RKO (cell line): ENCODE results near the gene FAM167B.

Source experiments
- DNase-seq: peaks from one replicate; pipeline ENCODE4 v3.0.0-alpha.2; 2016; ENCODE audit warnings: low spot score

FAM167B gene

DNA sequence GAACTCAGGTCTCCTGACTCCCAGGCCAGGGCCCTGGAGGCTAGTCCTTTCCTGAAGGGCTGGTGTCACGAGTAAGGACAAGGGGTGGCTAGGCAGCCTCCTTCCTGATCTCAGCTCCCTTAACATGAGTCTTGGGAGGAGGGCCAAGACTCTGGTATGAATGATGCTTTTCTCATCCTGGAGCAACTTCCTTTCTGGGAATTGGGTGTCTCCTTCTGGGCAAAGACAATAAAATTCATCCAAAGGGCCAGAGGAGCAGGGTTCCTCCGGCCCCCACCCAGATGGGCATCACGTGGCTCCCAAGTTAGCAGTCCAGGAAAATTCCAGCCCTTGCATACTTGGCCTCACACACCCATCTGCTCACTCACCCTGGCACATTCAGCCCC lies at the start of gene FAM167B:
Gene FAM167B (plus strand): TSS at position 335 of the 386 bp plus-strand sequence. CDS start 200 bp downstream, outside the sequence.
- no peak for DNase-seq

DNA sequence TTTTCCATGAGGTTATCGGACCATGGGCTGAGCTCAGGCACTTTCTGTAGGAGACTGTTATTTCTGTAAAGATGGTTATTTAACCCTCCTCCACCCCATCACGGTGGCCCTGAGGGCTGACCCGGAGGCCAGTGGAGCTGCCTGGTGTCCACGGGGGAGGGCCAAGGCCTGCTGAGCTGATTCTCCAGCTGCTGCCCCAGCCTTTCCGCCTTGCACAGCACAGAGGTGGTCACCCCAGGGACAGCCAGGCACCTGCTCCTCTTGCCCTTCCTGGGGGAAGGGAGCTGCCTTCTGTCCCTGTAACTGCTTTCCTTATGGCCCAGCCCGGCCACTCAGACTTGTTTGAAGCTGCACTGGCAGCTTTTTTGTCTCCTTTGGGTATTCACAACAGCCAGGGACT lies 49.2 kb upstream of the FAM167B start:
- no peak for DNase-seq

DNA sequence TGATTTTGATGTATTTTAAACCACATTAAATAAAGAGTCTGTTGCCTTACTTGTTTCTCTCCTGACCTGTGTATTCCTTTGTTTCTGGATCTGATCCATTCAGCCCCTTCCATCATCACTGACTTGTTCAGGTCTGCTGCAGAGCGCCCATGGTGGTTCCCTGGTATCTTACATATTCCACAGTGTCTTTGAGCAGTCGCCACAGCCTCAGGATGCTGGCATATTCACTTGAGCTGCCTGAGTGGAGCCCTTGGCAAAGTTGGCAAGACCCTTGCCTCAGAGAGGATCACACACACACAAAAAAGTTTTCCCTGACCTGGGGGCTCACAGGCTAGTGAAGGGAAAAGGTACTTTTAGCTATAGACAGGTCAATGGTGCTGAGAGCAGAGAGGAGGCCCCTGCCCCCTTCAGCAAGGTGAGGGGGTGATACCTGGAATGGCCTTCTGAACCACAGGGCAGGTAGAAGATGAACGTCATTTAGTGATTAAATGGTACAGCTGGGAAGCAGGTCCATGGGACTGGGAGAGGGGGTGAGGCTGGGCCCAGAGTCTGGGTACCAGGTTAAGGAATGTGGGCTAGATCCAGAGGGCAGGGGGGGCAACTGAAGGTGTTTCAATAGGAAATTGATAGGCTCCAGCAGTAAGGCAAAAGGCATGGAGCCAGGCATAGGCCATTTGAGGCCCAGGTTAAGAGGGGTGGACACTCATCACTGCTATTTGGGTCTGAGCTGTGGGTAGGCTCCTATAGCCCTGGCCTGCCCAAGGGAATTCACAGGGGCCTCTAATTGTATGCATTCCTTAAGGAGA lies 48.6 kb upstream of the FAM167B start:
- DNase-seq = no peak

DNA sequence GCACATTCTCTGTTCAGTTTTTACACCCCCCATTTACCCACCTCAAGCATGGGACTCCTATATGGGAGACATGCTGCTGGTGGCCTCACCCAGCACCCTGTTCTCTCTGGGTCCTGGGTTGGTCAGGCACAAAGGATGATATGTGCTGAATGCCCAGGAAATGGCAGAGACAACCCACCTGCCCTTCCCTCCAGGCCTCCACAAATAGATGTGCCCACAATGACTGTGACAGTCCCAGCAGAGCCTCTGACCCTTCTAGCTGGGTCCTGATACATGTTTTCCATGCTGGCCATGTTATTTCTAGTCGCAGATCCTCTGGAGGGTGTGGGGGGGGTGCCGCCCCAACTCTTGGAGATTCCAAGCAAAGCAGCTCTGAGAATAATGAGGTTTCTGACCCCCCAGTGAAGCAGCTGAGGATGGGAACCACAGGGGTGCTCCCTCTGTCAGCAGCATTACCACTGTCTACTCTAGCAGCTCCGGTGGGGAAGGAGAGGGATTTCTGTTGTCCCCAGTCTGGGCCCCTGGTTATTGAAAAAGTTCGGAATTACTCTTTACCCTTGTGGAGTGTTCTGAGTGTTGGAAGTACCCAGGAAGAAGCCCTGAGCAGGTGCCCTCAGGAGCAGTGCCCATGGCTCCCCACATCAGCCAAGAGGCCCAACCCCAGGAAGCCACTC lies 47.8 kb upstream of the FAM167B start:
- no peak for DNase-seq

DNA sequence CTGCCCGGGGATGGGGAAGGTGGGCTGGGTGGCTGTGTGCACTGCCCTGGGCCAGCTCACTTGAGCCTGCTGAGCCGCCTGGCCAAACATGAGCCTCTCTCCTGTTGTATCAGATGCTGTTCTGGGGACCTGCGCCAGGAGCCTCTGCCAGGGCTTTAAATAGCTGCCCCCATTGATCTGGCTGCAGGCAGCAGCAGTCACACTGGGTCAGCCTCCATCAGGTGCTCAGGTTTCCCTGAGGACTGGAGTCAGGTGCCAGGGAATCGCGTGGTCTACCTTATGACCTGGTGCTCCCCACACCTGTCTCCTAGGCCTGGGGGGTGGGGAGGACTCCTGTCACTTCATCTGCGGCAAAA lies 47.3 kb upstream of the FAM167B start:
- DNase-seq = no peak

DNA sequence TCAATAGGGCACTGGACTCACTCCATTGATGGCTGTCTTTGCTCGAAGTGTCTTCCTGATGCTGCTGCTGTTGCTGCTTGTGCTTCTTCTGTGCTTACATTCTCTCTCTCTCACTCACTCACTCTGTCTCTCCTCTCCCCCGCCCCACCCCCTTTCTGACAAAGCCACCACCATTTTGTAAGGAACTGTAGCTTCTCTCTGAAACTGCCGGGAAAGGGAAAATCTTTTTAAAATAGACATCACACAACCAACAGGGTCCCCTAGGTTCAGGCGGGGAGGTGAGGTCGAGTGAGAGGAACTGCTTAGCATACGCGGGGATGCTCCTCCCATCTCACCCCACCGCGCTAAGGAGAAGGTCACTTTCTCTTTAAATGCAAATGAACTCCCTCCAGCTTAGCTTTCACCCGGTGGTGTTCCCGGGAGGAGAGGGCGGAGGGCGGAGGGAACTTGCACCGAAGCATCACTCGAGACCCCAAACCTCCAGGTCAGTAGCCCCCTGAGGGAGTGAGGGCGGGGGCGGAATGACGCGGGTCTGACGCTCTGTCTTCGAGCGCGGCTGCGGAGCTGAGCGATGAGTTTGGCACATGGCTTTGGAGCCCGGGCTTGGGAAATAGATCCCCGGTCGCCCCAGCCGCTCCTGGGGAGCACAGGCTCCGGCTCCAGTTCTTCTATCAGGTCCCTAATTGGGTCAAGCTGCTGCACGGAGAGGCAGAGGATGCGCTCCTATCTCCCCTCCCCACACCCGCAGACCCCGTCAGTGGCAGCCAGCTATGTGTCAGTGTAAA lies 46.6 kb upstream of the FAM167B start, which contains the start of gene CCDC28B:
Gene CCDC28B (plus strand): TSS at position 370 of the 785 bp plus-strand sequence. CDS start 1,341 bp downstream, outside the sequence.
- DNase-seq = peak; percentile 73

DNA sequence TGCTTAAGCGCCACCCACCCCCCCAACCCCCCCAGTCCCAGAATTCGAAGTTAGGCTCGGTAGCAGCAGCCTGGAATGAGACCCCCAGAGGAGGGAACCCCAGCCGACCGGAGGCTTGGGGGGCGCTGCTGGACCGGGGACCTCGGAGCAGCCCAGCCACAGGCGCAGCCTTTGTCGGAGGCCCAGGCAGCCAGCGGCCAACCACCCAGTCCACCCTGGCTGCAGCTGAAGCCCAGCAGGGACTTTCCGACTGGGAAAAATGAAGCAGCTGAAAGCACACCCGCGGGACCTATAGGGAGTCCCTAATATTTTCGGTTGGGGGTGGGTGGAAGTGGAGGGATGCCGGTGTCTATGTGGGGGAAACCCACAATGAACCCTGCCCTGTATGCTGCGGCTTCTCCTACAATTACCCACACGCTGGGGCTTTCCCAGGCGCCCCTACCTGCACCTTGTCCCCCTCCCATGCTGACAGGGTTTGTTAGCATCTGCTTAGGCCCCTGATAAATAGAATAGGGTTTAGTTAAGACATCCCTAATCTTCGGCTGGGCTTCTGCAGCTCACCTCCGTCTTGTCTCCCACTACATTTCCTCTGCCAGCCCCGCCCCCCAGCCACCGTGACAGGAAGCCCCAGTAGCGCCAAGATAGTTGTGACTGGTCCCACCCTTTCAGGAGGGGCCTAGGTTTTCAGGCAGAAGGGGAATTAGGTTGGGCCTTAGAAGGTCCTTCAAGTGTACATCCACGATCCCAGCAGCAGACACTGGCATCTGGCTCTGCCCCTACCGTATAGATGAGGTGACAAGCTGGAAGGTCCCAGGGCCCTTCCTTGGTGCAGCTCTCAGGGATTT lies 45.8 kb upstream of the FAM167B start:
- DNase-seq = peak; percentile 61

DNA sequence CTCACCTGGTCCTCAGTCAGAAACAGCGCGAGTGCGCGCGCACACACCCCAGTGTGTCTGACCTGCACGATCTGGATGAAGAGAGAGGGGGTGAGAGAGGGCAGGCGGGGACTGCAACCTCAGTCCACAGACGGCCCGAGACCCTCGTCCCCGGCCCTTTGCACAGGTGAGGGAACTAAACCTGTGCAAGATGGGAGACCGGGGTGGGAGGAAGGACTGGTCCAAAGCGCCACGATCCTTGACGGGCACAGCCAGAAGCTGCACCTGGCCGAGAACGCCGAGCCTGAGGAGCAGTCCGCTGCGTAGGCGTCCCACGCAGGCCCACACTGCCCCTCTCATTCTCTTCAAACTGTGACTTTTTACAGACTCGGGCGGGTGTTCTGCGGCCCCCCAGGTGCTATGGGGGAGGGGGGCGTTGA lies 42.1 kb upstream of the FAM167B start:
- DNase-seq = no peak

DNA sequence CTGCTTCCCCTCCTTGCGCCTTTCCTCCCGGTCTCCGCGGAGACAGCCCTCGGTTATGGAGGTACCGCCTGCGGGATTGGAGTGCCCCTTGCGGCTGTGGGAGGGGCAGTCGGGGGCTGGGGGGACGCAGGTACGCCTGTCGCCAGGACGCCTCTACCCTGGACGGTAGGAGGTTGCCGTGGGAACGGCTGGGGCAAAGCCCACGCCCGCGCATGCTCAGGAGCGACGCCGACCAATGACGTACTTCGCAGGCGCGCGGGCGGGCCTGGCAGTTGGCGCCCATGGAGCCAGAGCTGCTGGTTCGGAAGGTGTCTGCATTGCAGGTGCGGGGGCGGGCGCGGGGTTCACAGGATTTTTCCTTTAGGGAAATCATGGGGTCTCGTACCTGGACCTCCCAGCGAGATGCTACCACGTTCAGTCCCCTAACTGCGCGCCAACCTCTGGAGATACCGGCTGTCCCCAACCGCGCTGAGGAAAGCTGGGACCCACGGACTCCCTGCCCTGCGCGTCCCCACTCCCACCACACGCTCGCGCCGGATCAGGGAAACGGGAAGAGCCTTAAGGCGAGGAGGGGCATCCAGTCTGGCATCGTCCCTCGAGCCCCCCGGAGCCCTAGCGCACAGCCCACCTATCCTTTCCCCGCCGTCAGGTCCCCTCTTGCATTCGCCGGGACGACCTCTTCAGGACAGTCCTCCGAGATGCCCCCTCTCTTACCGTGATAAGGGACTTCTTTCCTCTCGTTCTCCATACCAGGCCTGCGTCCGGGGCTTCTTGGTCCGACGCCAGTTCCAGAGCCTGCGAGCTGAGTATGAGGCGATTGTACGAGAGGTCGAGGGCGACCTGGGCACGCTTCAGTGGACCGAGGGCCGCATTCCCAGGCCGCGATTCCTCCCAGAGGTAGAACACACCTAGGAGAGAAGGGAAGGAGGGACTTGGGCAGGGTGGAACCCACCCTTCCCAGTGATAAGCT lies 41.3 kb upstream of the FAM167B start, which contains the start of gene IQCC:
Gene IQCC (plus strand): TSS at position 271 of the 970 bp plus-strand sequence. CDS start 11 bp downstream, at position 282.
- DNase-seq = peak; percentile 88

DNA sequence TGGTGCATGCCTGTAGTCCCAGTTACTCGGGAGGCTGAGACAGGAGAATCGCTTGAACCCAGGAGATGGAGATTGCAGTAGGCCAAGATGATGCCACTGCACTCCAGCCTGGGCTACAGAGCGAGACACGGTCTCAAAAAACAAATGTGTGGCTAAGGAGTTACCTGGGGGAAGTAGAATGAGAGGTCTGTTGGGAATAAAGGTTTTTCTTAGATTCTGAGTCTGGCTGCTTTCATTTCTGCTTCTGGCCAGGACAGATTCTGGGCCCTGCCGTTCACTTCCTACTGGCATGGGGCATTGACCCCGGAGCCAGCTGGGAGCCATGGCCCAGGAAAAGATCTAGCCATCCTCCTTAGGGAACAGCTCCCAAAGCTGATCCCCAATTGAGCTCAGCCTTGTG lies 38.6 kb upstream of the FAM167B start:
- no peak for DNase-seq

DNA sequence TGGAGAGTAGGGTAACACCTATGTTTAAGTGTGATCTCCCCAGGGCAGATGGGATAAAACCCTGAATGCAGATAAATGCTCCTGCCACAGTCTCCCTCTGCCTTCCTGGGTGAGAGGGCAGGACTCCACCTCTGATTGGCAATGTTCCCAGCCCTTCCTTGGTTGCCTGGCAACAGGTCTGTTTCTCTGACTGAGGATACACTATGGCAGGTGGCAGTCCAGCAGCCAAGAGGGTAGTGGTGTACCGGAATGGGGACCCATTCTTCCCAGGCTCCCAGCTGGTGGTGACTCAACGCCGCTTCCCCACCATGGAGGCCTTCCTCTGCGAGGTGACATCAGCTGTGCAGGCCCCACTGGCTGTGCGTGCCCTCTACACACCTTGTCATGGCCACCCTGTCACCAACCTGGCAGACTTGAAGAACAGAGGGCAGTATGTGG lies 38.1 kb upstream of the FAM167B start, which contains the start of gene DCDC2B:
Gene DCDC2B (plus strand): TSS at position 199 of the 438 bp plus-strand sequence. CDS start 5 bp downstream, at position 204.
- DNase-seq = peak; percentile 38

DNA sequence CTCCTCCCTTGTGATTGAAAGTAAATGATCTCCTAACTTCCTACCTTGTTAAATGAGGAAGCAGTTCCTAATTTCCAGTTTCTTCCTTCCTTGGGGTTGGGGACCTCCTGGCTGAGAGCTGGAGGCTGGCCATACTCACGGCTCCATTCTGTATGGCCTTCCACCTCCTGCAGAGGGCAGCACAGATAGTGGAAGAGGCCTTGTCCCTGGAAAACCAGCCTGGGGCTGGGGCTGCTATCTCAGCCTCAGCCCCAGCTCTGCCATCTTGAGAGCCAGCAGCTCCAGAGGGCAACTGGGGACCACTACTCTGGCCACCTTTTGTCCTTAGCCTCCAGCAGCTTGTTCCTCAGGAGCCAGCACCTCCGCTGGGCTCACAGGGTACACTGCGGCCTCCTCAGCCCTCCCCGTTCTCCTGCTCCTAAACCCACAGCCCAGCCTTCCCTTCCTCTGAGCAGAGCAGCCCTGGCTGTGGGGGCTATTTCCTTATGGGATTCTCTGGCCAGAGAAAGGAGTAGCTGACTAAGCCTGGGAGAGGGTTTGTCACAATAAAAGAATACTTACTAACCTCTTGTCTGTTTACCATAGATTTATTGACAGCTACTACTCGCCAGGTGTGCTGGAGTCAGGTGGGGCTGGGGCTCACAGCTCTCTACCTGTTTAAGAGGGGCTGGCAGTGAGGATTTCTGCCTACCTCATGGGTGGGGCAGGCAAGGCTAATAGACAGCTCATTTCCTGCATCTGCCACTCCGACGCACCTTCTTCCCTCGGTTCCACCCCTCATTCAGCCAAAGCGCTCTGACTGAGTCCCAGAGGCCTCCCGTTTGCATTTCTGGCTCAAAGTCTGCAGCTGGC lies 31.2 kb upstream of the FAM167B start:
- DNase-seq = peak; percentile 70

DNA sequence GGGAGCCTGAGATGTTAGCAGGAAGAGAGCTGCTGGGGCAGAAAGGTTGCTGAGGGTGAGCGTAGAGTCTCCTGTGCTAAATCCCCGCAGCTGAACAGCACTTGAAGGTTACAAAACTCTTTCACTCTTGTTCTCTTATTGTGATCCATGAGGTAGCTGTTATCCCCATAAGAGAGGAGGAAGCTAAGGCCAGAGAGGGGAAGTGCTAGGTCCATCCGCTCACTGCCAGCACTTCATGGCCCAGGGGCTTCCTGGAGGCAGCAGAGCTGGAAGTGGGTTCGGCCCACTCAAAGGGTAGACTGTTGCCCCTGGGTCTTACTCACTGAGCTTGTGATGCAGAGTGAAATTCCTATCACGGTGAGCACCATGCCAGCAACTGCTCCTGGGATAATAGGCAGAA lies 30.5 kb upstream of the FAM167B start:
- no peak for DNase-seq

DNA sequence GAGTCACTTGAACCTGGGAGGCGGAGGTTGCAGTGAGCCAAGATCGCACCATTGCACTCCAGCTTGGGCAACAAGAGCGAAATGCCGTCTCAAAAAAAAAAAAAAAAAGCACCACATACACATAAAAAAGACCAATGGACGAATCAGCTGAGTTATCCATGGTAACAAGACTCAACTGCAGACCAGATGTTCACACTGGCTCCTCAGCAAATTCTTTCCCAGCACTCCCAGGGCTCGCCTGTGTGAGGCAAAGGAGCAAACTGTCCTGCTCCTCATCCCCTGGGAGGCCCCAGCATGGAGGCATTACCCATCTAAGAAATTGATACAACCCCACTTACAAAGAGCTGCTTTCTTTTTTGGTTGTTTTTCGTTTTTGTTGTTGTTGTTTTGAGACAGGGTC lies 28.0 kb upstream of the FAM167B start:
- DNase-seq = no peak

DNA sequence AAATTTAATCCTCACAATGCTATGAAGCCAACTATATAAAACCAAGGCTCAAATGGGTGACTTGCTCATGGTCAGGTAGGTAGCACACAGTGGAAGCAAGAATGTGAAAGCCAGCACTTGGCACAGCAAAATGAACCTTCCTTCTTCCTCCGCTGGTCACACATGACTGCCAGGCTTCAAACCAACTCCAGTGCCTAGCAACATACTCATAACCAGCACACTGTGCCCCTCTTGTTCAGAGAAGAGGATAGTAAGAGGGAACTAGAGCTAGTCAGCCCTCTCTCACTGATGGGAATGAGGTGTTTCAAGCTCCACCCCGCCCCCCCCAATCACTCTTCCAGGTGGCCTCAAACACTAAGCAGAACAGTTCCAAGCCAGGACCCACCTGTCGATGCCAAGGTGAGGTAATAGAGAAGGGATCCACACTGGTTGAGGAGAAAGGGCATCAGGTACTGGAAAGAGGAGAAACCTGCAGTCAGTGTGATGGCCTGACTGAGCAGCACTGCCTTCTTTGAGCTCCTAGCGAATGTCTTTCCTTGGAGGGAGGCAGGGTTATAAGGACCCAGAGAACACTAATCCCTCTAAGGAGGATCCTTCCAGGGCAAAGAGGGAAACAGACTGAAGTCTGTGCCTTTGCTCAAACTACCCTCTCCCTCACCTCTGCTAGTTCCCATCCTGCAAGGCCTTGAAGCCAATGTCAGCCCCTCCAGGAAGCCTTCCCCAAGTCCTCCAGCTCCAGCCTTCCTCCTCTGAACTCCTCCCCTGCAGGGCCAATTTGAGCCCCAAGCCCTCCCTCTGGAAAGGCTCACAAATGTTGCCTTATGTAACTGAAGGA lies 26.1 kb upstream of the FAM167B start:
- DNase-seq = no peak

DNA sequence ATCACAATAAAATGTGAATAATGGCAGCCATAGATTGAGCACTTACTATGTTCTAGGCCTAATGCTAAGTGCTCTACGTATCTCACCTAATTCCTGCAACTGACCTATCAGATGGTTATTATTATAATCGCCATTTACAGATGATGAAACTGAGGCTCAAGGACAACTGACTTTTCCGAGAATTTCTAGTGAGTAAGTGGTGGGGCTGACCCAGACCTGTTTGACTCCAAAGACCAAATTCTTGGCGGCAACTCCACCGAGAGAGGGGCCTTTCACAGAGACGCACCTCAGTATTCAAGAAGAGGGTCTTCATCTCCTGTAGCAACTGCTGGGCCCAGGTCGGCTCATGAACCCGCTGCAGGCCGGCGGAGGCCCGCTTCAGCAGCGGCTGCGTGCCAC lies 25.4 kb upstream of the FAM167B start:
- DNase-seq = peak; percentile 34

DNA sequence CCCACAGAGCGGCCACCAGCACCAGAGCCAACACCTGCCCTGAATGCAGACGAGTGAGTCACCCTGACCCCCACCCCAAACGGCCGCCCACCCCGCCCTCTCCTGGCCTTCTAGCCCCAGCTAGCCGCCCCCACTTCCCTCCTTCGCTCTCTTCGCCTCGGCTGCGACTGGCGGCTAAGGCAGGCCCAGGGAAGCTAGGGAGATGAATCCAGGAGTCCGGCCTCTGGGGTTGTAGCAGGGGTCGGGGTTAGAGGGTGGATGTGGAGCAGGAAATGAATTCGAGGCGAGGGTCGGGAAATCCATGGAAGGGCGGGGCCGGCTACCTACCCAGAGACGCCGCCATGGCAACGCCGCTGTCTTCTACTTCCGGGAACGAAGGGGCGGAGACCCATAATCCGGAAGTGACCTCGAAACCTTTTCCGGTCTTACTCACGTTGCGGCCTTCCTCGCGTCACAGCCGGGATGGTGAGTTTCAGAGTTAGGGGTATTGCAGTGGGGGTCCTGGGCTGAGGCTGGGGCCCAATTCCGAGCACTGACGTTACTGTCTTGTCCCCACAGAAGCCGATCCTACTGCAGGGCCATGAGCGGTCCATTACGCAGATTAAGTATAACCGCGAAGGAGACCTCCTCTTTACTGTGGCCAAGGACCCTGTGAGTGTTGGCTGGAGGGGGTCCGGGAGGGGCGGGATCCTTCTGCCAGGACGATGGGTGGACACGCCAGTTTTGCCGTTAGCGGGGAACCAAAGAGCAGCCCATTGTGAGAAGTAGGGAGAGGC lies 24.9 kb upstream of the FAM167B start, which contains the start of the genes EIF3I and TMEM234:
Gene EIF3I (plus strand): TSS at position 428 of the 776 bp plus-strand sequence. CDS start 35 bp downstream, at position 463.
Gene TMEM234 (minus strand): TSS at position 374 of the 776 bp plus-strand sequence. CDS start 31 bp downstream, at position 343.
- DNase-seq = peak; percentile 94
